SHP77 treated with DMSO at 0.1 percent for 48 hours (cell line): Measurements from ENCODE around the gene ARHGAP20.

Experiments used
- DNase-seq: peaks from one replicate; lab custom pipeline; 2025; lab: John Stamatoyannopoulos, UW

ARHGAP20 gene

GRCh38 chr11:110614031-110614430, 98.2 kb downstream of the ARHGAP20 start:
- DNase-seq, result no peak

DNA sequence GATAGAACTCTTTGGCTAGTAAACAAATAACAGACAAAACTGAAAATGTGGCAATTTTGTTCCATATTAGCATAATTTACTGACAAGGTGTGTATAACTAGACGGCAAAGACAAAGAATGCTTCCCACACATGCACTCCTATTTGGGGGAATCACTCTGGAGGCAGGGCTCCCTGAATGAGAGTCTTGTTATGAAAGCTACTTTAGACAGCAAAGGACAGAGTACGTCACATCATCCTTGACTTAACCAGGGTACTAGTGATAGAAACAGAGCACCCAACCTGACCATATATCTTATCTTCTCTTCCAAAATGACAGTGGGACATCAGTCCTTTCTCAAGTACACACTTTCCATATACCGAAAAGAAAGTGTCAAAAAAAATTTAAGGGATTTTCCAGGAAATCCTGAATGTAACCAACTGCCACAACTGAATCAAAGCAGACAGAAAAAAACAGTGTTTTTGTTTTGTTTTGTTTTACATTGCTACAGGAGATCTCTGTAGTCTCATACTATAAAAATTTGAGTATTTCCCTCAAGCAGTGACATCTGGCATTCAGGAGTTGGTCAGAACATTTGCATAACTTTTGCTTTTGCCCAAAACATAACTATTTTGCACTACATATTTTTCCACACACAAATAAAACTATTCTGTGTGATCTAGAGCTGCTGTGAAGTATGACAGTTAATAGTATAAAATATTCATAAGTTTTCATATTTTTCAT, 98.9 kb downstream of the ARHGAP20 start:
- DNase-seq, result no peak

- no peak for DNase-seq
Measured at GRCh38 chr11:110606415-110606814, 105.8 kb downstream of the ARHGAP20 start.

DNA sequence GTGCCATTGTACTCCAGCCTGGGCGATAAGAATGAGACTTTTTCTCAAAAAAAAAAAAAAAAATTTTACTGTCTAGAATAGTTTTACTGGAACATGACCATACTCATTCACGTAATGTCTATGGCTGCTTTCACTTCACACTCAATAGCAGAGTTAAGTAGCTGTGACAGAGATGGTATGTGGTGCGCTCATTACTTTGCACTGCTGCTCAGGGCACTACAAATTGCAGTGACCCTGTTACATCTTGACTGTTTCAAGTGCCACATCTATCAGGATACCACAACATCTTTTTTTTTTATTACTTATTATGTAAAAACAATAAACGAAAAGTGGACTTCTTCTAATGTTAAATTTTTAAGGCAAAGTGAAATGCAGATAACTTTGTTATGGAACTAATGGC, 110.3 kb downstream of the ARHGAP20 start:
- DNase-seq, result no peak

DNA sequence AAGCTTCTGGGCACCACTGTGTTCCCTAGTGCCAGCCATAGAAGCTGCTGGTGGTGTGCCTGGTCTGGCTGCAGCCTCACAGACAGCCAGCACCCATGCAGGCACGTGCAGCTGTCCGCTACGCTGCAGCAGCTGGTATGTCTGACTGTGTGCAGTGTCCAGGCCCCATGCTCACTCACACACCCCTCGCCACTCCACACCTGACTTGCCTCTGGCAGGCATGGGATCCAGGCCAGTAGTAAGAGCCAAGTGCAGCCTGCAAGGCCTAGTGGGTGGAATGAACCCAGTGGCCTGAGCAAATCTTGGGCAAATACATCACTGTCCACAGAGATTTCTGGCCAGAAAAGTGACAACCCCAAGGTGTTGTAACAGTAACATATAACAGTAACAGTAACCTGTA, 111.9 kb downstream of the ARHGAP20 start:
- no peak for DNase-seq

DNA sequence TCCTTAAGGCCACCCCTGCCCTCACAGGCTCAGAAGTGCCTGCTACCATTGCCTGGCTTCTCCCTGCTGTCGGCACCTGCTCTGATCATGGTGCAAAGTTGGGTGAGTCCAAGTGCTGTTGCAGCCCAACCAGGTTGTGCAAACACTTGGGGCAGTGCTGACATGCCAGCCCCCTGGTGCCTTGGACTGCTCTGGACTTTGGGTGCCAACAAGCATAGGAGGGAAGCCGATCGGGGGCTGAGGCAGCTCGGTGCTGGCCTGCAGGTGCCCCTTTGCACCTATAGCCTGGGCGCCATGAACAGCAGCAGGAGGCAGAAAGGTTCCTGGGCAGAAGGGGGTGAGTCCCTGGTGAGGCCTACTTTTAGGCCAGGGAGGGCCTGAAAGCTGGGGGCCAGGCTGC, 113.0 kb downstream of the ARHGAP20 start:
- DNase-seq, result no peak

DNA sequence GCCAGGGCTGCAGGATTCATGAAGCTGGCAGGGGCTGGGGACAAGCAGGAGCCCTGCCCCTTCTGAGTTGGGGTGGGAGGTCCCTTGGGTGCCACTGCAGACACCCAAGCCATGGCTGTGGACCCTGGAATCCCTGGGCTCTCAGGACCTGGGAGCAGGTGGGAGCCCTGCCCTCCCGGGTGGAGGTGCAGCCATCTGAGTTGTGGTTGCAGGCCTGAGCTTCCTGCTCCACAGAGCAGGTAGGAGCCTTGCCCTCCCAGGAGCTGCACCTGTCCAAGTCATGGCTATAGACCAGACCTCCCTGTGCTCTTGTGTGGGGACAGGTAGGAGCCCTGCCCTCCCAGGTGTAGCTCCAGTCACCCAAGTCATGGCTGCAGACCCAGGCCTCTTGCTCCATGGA, 113.5 kb downstream of the ARHGAP20 start:
- no peak for DNase-seq

- DNase-seq, result no peak
Measured at GRCh38 chr11:110587972-110588371, 124.3 kb downstream of the ARHGAP20 start.

DNA sequence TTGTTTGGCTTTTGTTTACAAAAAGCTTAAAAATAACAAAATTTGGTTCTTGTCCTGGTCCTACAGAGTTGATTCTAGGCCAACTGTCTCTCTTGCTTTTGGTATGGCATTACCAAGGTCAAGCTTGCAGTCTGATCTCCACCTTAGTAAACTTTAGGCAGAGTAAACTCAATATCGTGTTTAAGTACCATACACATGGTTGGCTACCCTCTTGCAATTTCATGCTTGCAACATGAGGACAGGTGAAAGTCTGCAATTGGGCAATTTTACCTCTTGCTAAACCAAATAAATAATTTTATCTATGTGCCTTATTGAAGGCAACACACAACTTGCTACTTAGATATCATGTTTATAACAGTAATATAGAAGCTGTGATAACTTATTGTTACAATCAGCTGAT, 125.1 kb downstream of the ARHGAP20 start:
- no peak for DNase-seq

DNA sequence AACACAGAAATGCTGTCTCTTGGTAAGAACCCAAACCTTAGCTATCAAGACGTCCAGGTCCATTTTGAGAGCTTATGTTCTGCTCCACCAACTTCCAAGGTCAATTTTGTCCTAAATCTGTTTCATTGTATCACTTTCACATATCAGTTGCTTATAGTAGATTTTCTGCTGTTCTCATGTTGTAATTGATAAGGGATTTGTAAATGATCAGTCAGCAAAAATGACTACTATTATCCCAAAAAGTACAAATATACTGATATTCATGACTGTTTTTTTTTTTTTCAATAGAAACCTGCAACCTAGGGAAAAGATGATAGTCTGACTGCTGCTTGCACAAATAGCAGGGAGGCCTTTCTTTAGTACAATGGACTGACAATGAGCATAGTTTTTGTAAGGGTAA, 128.1 kb downstream of the ARHGAP20 start:
- DNase-seq, result no peak

DNA sequence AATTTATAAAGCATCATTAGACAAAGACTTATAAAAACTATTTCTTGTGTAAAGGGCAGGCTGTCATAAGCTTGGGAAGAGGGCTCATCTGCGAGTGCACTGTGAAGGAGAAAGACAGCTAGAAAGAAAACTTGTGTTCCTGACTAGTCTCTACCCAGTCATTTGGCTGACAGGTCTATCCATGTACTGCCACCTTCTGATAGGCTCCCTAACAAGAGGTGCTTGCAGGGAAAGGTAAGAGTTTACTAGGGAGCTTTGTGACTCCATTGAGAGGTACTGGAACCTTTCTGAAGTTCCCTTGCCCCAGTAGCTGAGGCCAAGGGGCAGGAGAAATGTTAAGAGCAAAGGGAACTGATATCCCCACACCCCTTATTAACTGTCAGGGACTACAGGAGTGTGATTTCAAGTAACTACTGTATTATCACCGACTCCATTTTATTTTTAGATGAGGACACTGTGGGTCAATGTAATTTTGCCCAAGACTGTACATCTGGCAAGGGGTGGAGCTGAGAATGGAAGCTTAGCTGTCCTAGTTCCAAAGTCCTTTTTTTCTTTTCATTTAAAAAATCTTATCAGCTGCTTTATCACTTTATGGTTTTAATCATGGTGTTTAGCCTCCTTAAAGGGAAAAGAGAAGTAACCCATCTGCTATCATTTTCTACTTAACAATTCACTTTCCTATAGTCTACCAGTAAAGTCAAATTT, 129.4 kb downstream of the ARHGAP20 start:
- no peak for DNase-seq

GRCh38 chr11:110580571-110580970, 131.7 kb downstream of the ARHGAP20 start:
- DNase-seq, result no peak

- DNase-seq, result no peak
Measured at GRCh38 chr11:110573411-110573810, 138.8 kb downstream of the ARHGAP20 start.

GRCh38 chr11:110571081-110571720, 141.0 kb downstream of the ARHGAP20 start:
- no peak for DNase-seq

DNA sequence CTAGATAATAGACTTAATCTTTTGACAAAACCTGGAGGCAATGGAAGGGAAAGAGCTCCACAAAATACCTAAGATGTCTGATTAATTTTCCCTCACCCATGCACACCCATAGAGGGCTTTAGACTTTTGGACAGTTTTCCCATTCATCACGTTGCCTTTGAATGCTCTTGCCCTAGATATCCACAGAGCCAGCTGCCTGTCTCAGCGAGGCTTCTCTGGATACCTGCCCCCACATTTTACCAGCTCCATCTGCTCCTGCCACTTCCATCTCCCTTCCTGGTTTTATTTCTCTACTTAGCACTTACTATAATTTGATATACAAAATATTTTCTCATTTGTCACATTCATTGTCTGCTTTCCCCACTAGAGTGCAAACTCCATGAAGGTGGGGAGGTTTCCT, 145.7 kb downstream of the ARHGAP20 start:
- no peak for DNase-seq

DNA sequence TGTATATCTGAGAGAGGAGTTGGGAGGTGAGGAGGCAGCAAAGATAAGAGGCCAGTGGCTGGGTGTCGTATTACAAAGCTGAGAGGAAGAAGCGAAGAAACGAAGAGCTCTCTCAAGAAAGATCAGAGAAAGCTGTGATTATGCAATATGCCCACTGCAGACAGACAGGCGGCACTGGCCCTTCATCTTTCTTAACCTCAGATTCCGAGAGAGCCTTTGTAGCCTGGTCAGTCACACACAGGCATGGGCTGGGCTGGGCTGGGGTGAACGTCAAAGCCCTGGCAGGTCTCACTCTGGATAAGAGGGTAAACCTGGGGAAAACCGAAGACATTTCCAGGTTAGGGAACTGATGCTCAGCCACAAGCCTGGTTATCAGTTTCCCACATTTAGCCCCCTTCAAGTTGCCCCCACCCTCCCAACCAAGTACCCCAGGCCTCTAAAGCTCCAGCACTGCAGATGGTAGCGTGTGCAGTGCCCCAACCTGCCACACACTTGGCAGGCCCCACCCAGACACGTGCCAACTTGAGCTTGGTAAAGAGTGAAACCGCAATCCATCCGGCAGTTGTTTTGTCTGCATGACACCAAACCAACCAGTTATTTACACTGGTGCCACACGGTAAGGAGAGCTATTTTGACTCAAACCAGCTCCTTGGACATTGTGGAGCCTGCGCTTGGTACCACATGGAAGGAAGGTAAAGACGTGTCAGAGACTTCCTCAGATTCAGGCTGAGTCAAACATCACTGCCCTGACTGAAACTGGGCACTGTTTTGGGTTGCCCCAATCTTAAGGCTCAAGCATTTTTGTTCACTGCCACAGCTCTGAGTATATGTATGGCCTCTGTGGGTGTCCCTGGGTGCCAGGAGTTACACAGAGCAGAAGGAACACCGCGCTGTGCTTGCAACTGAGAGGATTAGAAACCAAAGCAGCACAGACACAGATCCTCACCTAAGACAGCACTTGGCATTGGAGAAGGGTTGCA, 146.6 kb downstream of the ARHGAP20 start:
- DNase-seq, result no peak

- DNase-seq, result no peak
Measured at GRCh38 chr11:110564676-110565356, 147.4 kb downstream of the ARHGAP20 start.

DNA sequence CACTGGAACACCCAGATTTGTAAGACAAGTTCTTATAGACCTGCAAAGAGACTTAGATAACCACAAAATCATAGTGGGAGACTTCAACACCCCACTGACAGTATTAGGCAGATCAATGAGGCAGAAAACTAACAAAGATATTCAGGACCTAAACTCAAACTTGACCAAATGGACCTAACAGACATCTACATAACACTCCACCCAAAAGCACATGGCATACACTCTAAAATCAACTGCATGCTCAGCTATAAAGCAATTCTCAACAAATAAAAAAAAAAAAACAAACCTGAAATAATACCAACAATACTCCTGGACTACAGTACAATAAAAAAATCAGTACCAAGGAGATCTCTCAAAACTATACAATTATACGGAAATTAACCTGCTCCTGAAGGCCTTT, 167.5 kb downstream of the ARHGAP20 start:
- DNase-seq, result no peak

GRCh38 chr11:110538154-110538553, 174.1 kb downstream of the ARHGAP20 start:
- DNase-seq, result no peak

DNA sequence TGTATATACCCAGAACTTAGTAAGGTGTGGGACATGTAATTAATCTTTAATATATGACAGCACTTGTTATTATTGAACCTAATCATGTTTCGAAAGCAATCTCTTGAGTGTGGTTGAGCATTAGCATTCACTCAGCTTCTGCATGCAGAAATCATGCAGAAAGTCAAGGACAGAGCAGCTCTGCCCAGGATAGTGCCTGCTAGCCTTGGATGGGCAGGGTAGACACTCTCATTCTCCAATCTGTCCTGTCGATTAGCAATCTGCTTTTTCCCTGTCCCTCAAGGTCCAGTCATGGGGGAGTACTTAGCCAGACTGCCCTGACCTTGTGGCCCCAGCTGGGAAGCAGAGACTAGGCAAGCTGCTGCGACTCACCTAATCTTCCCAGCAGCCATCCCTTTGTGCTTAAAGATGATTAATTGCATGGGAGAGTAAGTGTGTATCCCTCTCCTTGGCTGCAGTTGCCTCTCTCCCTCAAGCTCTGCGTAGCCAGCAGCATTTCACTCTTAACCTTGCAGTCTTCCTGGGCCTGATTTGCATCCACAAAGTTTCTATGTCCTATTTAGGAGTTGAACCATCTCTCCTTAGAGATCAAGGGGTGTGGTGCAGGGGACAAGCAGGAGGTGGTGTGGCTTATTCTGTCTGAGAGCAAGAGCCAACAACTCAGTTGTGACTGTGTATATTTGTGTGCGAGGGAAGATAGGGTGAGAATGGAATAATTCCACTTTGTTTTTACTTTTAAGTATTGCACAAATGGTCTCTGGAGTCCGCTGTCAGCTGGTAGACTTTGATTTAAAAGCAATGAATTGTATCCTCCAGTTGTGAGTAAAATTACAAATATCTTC, 181.1 kb downstream of the ARHGAP20 start:
- DNase-seq, result no peak

GRCh38 chr11:110529043-110529442, 183.2 kb downstream of the ARHGAP20 start:
- DNase-seq, result no peak
